ENCODE measurements around the gene NFYA. TPM values are rescaled to one million over a fixed set of nuclear protein-coding genes. Genes with fewer than 3 reads are reported as not detected.

NFYA gene
- total RNA-seq, 3 donors from 2014 or later, result 28.0 to 28.8 (median 28.6) TPM

DNA sequence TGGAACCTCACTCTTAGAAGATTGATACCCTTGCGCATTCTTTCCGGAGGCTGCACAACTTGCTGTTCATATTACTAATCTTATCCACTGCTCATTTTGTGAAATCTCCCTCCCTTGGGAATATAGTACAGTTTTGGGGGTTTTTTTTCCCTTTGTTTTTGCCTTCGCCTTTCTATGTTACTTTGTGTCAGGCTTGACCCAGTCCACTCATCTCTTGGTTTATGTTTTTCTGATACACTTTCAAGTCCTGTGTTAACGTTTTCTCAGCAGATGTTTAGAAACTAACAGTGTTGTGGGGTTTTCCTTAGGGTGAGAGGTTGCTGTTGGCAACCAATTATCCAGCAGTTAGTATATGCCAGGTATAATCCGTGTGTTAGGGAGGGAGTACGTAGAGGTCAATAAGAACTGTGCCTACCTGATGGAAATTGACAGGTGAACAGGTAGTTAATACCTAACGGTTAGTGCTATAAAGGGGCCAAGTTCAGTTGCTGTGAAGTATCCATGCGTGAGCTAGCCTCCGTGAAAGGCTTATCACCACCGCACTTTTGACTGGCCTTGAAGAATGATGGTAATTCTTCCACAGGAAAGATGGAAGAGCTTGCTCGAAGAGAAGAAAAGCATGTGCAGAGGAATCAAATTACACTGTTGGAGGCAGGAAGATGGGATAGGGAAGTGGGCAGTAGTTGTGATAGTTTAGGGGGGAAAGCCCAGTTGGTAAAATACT, 1.4 kb downstream of the NFYA start:
- DNase-seq (no peak), ATAC-seq (no peak)
- Mint-ChIP-seq H3K36me3 (ENCODE audit: insufficient read depth) (peaks cover 17% of the 10 kb centered on the region), H3K4me1 (ENCODE audit: low read depth) (peaks cover 54% of the 10 kb centered on the region), H3K27me3 (ENCODE audit: low read depth) (no peaks in the 10 kb centered on the region), H3K4me3 (peak overlapping the region; percentile 96), H3K9me3 (no peaks in the 10 kb centered on the region)

DNA sequence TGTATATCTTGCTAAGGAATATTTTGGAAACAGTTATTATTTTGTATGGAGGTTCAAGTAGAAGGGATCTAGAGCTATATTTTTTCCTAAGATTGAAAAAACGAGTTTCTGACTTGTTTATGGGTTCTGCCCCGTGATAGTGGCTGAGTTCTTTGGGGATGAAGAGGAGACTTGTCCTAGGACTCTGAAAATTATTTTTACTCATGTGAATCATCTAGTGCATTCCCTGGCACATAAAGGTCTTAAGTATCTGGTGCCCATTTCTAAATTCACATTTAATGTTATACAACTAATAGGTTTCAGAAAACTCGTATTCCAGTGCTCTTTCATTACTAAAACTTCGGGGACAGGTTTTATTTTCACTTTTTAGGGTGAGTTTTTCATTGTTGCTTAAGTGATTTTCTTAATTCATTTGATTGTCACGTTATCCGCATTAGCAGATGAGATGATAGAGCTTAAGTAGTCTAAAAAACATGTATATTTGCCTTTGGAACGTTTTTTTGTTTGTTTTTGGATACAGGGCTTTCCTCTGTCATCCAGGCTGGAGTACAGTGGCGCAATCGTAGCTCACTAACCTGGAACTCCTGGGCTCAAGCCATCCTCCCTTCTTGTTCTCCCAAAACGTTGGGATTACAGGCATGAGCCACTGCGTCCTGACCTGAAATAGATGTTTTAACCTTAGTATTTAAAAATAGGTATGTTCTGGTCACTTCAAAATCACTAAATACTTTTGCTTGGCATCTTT, 2.1 kb downstream of the NFYA start:
- Mint-ChIP-seq H3K4me1 (ENCODE audit: low read depth) (peaks cover 62% of the 10 kb centered on the region), H3K4me3 (peak overlapping the region; percentile 96)
- ATAC-seq, result no peak

DNA sequence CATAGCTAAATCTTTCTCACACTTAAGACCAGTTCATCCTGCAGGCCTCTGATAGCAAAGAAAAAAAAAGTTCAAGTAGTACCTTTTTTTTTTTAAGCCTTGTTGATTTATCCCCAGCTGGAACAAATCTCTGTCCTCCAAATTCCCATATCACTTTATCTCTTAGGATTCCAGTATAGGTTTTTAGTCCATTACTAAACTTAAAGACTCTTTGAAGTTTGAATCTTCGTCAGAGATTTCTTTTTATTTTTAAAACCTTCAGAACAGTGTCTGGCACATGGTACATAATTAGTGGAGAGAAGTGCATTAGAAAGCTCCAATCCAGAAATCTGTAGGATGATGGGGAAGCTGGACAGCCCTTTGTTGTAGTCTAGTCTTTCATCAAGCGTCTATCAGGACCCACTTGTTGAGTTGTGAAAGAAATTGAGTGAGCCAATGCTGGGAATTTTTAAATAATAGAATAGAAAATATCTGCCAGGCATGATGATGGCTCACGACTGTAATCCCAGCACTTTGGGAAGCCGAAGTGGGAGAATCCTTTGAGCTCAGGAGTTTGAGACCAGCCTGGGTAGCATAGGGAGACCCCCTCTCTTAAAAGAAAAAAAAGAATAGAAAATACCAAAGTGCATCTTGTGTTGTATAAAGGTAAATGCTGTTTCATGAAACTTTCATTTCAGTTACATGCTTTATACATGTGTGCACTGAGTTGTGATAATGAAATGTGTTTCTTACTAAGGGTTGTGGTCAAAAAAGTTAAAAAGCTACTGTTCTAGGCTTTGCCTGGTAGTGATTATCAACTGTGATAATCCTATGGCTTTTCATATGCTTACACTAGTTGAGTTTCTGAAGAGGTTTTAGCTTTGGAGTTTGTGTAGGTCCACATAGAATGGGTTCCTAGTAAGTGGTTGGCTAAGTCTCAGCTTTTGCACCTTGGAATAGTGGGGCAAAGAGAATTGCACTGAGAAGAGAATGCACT, 3.2 kb downstream of the NFYA start:
- no peaks in the 10 kb centered on the region for H3K27me3 Mint-ChIP-seq (ENCODE audit: low read depth)
- ATAC-seq, result no peak
- no peaks in the 10 kb centered on the region for H3K9me3 Mint-ChIP-seq
- H3K4me1 Mint-ChIP-seq (ENCODE audit: low read depth), result peaks cover 67% of the 10 kb centered on the region
- peak overlapping the region; percentile 96 for H3K4me3 Mint-ChIP-seq
- DNase-seq, result no peak
- H3K36me3 Mint-ChIP-seq (ENCODE audit: insufficient read depth), result peaks cover 26% of the 10 kb centered on the region

More for the DNA sequence above, 2.1 kb downstream of the NFYA start:
- peaks cover 21% of the 10 kb centered on the region for H3K36me3 Mint-ChIP-seq (ENCODE audit: insufficient read depth)
- DNase-seq, result no peak
- H3K27me3 Mint-ChIP-seq (ENCODE audit: low read depth), result no peaks in the 10 kb centered on the region
- H3K9me3 Mint-ChIP-seq, result no peaks in the 10 kb centered on the region

- H3K36me3 Mint-ChIP-seq (ENCODE audit: insufficient read depth), result peaks cover 31% of the 10 kb centered on the region
- DNase-seq (no peak), ATAC-seq (no peak)
- peaks cover 73% of the 10 kb centered on the region for H3K4me1 Mint-ChIP-seq (ENCODE audit: low read depth)
- no peak overlapping the region for H3K4me3 Mint-ChIP-seq
- no peaks in the 10 kb centered on the region for H3K9me3 Mint-ChIP-seq
- no peaks in the 10 kb centered on the region for H3K27me3 Mint-ChIP-seq (ENCODE audit: low read depth)
Measured at GRCh38 chr6:41077536-41077935, 4.8 kb downstream of the NFYA start.

GRCh38 chr6:41078101-41078500, 5.3 kb downstream of the NFYA start:
- H3K36me3 Mint-ChIP-seq (ENCODE audit: insufficient read depth), result peaks cover 31% of the 10 kb centered on the region
- H3K4me3 Mint-ChIP-seq, result no peak overlapping the region
- no peaks in the 10 kb centered on the region for H3K9me3 Mint-ChIP-seq
- DNase-seq (no peak), ATAC-seq (no peak)
- H3K27me3 Mint-ChIP-seq (ENCODE audit: low read depth), result no peaks in the 10 kb centered on the region
- peaks cover 77% of the 10 kb centered on the region for H3K4me1 Mint-ChIP-seq (ENCODE audit: low read depth)

DNA sequence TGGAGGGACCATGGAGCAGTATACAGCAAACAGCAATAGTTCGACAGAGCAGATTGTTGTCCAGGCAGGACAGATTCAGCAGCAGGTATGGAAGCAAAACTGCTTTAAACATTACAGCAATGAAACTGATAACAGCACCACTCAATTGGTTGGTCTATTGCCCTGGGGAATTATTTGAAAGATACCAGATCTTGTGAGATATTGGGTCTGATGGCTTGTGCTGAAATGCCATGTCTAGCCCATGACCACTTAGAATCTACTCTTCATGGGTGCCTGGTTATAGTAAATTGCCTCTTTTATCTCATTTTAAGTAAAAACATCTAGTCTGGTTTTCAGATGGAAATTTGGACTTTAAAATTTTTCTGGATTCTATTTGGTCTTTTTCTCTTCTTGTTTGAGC, 6.3 kb downstream of the NFYA start:
- peaks cover 78% of the 10 kb centered on the region for H3K4me1 Mint-ChIP-seq (ENCODE audit: low read depth)
- peaks cover 35% of the 10 kb centered on the region for H3K36me3 Mint-ChIP-seq (ENCODE audit: insufficient read depth)
- no peak for DNase-seq
- H3K27me3 Mint-ChIP-seq (ENCODE audit: low read depth), result no peaks in the 10 kb centered on the region
- H3K4me3 Mint-ChIP-seq, result no peak overlapping the region
- ATAC-seq, result no peak
- H3K9me3 Mint-ChIP-seq, result no peaks in the 10 kb centered on the region

DNA sequence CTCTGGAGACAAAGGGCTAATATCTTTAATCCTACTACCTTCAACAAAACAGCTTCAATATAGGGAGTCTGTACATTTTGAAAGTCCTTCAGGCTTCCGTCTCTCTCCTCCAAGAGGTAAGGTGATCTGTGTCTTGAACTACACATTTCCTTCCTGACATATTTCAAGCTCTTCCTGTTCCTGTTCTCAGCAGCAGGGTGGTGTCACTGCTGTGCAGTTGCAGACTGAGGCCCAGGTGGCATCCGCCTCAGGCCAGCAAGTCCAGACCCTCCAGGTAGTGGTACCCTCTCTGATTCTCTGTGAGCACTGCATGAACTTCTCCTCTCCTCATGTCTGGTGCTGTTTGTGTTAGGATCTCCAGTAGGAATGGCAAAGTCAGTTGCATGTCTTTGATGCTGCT, 7.8 kb downstream of the NFYA start:
- DNase-seq (no peak), ATAC-seq (peak in 1 of 2 donors; percentile 50)
- peaks cover 36% of the 10 kb centered on the region for H3K36me3 Mint-ChIP-seq (ENCODE audit: insufficient read depth)

GRCh38 chr6:41083072-41083471, 10.3 kb downstream of the NFYA start:
- no peak for ATAC-seq
- no peaks in the 10 kb centered on the region for H3K27me3 Mint-ChIP-seq (ENCODE audit: low read depth)
- no peaks in the 10 kb centered on the region for H3K9me3 Mint-ChIP-seq
- no peak overlapping the region for H3K4me3 Mint-ChIP-seq
- DNase-seq, result no peak
- H3K36me3 Mint-ChIP-seq (ENCODE audit: insufficient read depth), result peaks cover 43% of the 10 kb centered on the region
- peaks cover 49% of the 10 kb centered on the region for H3K4me1 Mint-ChIP-seq (ENCODE audit: low read depth)

More for the DNA sequence above, 7.8 kb downstream of the NFYA start:
- Mint-ChIP-seq H3K27me3 (ENCODE audit: low read depth) (no peaks in the 10 kb centered on the region), H3K4me3 (peak overlapping the region; percentile 77), H3K9me3 (no peaks in the 10 kb centered on the region), H3K4me1 (ENCODE audit: low read depth) (peaks cover 64% of the 10 kb centered on the region)

GRCh38 chr6:41085182-41085581, 12.4 kb downstream of the NFYA start:
- ATAC-seq (no peak), DNase-seq (no peak)
- Mint-ChIP-seq H3K27me3 (ENCODE audit: low read depth) (no peaks in the 10 kb centered on the region), H3K4me3 (no peak overlapping the region), H3K9me3 (no peaks in the 10 kb centered on the region), H3K4me1 (ENCODE audit: low read depth) (peaks cover 31% of the 10 kb centered on the region), H3K36me3 (ENCODE audit: insufficient read depth) (peaks cover 40% of the 10 kb centered on the region)

DNA sequence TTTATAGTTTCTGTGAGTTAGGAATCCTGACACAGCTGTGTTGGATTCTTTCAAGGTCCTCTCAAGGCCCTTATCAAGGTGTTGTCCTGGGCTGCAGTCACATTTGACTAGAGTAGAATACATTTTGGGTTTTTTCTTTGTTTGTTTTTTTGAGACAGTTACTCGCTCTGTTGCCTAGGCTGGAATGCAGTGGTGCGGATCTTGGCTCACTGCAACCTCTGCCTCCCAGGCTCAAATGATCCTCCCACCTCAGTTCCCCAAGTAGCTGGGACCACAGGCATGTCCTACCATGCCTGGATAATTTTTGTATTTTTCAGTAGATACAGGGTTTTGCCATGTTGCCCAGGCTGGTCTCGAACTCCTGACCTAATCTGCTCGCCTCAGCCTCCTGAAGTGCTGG, 15.7 kb downstream of the NFYA start:
- Mint-ChIP-seq H3K4me1 (ENCODE audit: low read depth) (peaks cover 6% of the 10 kb centered on the region), H3K27me3 (ENCODE audit: low read depth) (no peaks in the 10 kb centered on the region), H3K36me3 (ENCODE audit: insufficient read depth) (peaks cover 48% of the 10 kb centered on the region), H3K9me3 (no peaks in the 10 kb centered on the region), H3K4me3 (no peak overlapping the region)
- ATAC-seq, result no peak
- no peak for DNase-seq

- Mint-ChIP-seq H3K9me3 (no peaks in the 10 kb centered on the region), H3K27me3 (ENCODE audit: low read depth) (no peaks in the 10 kb centered on the region), H3K4me1 (ENCODE audit: low read depth) (peaks cover 2% of the 10 kb centered on the region), H3K4me3 (no peak overlapping the region), H3K36me3 (ENCODE audit: insufficient read depth) (peaks cover 49% of the 10 kb centered on the region)
- no peak for DNase-seq
- no peak for ATAC-seq
Measured at GRCh38 chr6:41090841-41091761, 18.3 kb downstream of the NFYA start.

DNA sequence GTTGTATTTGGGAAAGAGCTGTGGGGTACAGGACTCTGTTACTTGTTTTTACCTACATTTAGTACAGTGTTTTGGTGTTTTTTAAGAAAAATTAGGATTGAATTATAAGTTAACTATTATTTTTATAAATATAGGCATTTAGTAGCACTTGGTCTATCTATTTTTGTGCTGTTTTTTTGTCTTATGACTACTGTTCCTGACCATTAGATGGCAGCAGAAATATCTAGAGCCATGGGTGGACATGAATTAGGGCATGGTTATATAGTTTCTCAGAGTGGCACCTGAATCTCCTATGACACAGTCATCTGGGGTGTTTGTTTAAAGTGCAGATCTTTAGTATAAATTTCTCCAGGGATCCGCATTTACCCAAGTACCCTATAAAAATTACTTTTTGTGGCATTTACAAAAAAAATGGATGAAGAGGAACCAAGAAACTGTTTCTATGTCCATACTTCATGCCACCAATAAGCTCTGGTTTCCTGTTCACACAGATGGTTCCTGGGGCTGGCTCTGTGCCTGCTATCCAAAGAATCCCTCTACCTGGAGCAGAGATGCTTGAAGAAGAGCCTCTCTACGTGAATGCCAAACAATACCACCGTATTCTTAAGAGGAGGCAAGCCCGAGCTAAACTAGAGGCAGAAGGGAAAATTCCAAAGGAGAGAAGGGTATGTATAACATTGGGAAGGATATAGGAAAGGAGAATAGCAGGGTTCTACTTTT, 19.8 kb downstream of the NFYA start:
- Mint-ChIP-seq H3K36me3 (ENCODE audit: insufficient read depth) (peaks cover 59% of the 10 kb centered on the region), H3K9me3 (no peaks in the 10 kb centered on the region), H3K4me3 (no peak overlapping the region), H3K27me3 (ENCODE audit: low read depth) (no peaks in the 10 kb centered on the region), H3K4me1 (ENCODE audit: low read depth) (peaks cover 1% of the 10 kb centered on the region)
- DNase-seq (no peak), ATAC-seq (no peak)

DNA sequence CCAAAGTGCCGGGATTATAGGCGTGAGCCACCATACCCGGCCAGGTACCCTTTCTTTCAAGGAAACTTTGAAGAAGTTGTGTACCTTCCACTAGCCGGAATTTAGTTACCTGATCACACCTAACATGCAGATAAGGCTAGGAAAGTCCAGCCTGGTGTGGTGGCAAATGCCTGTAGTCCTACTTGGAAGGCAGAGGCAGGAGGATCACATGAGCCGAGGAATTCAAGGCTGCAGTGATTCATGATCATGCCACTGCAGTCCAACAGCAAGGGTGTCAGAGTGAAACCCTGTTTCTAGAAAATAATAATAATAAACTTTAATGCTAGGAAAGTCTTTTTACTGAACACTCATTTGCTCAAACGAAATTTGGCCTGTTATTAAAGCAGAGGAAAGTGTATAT, 21.0 kb downstream of the NFYA start:
- H3K9me3 Mint-ChIP-seq, result no peaks in the 10 kb centered on the region
- H3K4me3 Mint-ChIP-seq, result no peak overlapping the region
- H3K27me3 Mint-ChIP-seq (ENCODE audit: low read depth), result no peaks in the 10 kb centered on the region
- ATAC-seq, result no peak
- peaks cover 70% of the 10 kb centered on the region for H3K36me3 Mint-ChIP-seq (ENCODE audit: insufficient read depth)
- no peak for DNase-seq
- H3K4me1 Mint-ChIP-seq (ENCODE audit: low read depth), result peaks cover 1% of the 10 kb centered on the region
